GM21717 (cell line): ENCODE measurements around the gene FDXR.

Experiments
- ATAC-seq: cut with Tn5 transposase; IDR thresholded peaks from one replicate; pipeline ENCODE4 v1.9.1; 2021; ENCODE audit warnings: mild to moderate bottlenecking, moderate library complexity; ENCODE audit not compliant: unreplicated experiment

Gene FDXR

DNA sequence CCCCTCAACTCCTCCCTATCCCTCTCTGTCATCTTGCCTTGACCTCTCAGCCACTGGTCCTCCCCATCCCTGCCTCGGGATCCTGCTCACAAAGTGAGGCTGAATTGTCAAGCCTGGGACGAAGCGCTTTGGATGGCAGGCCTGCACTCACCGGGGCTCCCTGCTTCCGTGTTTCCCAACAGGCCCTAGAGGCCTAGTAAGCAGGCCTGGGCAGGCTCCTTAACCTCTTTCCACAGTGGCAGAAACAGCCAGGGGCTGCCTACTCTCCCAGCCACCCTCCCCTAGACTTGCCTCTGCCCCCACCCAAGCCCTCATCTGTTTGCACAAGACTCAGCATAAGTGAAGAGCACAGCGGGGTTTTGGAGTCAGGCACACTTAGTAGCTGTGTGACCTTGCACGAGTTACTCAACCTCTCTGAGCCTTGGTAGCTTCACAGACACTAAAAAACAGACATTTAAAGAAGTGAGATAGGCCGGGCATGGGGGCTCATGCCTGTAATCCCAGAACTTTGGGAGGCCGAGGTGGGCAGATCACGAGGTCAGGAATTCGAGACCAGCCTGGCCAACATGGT is 25.7 kb upstream of the FDXR start:
- ATAC-seq = no peak

DNA sequence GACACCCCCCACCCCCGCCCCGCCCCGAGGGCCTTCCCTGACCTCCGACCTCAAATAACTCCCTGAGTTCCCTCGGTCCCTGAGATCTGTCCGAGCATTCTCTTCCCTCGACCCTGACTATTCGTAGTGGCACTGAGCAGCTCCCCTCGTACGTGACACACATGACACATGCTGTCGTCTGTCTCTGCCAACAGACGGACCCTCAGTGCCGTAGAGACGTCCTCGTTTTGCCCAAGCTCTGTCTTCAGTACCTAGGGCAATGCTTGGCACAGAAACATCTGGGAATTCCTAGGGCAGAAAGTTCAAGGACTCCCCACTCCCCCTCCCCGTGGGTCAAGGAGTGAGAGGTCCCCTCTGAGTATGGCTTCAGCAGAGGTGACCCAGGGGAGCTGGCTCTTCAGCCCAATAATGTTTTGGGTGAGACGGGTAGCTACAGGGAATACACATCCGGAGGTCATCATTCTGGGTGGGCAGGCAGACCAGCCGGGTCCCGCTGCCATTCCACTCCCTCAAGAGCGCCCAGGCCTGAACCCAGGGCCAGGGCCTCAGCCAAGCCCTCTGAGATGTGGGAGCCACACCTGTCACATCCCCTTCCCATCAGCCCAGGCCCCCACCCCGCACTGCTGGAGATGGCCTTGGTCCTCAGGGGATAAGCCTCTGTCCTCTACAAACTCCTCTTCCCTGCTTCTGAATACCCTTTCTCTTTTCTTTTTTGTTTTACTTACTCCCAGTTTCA is 21.3 kb upstream of the FDXR start:
- no peak for ATAC-seq

DNA sequence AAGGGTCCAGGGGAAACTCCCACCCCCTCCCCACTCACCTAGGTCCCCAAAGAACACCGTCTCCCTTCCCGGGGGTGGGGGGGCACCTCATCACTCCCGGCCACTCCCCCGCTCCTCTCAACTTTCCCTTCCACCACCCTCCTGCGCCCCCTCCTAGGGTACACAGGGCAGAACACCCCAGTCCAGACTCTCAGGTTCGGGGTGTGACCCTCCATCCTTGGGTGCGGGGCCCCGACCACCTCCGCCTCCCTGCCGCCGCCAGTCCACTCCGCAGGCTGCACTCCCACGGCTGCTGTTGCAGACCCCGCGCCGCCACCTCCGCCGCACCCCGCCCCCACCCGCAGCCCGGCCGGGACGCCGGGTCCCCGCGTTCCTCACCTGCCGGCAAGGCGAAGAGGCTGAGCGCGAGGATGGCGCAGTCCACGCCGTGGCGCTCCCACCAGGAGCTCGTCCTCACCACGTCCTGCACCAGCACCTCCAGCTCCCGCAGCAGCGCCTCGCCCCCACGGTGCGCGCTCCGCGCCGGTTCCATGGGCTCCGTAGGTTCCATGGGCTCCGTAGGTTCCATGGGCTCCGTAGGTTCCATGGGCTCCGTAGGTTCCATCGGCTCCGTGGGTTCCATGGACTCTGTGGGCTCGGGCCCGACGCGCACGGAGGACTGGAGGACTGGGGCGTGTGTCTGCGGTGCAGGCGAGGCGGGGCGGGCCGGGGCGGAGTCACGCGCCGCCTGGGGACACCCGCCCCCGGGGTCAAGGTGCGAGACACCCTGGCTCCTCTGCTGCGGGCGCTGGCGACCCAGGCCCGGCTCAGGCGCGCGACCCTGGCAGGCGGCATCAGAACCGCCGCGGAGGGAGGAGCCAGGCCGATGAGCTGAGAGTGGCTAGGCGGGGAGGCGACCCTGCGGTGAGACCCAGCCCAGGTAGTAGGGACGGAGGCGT is 20.4 kb upstream of the FDXR start, which contains the start of gene FADS6:
FADS6 (minus strand) TSS at position 660 of the 938 bp plus-strand sequence; CDS start at position 622, 38 bp downstream.
- no peak for ATAC-seq

DNA sequence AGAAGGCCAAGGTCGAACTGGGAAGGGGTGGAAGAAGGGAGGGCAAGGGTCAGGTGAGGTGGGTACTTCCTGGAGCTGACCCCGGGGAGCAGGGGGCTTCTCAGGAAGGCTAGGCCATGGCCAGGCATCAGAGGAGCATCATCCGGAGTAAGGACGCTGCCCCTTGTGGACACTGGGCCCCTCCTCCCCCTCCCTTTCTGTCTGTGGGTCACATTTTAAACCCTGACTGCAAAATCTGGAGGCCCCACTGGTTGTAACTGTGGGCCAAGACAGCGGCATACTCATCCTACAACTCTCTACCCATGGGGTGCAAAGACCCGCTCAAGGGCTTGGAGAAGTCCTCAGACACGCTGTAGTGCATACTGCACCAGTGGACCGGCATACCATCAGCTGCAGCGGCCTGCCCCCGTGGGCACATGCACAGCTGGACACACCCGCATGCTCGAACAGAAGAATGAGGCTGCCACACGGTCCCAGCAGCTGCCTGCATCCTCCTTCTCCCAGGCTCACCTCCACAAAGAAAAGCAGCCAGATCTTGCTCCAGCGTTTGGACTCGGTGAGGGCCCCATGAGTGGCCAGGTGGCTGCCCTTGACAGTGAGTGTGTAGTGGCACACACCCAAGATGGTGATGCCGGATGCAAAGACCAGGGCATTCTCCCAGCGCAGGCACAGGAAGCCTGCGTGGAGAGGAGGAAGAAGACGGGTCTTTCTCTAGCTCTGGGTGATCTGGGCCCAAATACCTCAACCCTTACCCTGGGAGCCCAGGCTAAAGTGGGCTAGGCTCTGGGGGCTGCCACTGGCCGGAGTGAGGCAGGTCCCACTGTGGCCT is 19.4 kb upstream of the FDXR start:
- ATAC-seq = no peak

DNA sequence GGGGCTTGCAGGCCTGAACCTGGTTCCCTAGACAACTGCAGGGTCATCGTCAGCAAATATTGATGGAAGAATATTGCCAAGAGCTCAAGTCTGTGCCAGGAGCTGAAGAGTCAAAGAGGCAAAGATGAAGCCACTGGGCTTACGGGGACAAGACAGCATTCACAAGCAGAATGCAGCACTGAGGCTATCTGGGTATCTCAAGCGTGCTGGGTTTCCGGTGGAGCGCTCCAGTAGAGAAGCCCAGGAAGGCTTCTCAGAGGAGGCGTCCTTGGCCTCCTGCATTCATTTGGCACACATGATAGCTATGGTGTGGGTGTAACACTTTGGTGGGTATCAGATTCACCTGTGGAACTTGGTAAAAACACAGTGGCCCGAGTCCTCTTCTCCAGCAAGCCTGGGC is 17.8 kb upstream of the FDXR start:
- no peak for ATAC-seq

DNA sequence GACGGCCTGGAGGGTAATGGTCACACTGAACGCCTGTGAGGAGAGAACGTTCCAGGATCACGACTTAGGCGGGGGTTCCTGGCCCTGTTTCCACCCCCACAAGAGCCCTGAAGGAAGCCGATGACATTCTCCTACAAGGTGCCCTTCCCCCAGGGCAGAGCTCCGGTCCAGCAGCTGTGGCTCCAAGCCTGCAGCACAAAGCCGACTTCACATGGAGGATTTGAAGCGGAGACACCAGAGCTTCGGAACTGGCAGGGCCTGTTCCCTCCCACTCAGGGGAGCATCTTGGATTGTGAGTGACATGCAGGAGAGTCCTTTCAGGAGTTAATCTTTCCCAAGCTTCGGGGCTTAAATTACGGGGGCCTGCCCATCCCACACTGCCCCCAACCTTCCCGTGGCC is 15.7 kb upstream of the FDXR start:
- no peak for ATAC-seq

DNA sequence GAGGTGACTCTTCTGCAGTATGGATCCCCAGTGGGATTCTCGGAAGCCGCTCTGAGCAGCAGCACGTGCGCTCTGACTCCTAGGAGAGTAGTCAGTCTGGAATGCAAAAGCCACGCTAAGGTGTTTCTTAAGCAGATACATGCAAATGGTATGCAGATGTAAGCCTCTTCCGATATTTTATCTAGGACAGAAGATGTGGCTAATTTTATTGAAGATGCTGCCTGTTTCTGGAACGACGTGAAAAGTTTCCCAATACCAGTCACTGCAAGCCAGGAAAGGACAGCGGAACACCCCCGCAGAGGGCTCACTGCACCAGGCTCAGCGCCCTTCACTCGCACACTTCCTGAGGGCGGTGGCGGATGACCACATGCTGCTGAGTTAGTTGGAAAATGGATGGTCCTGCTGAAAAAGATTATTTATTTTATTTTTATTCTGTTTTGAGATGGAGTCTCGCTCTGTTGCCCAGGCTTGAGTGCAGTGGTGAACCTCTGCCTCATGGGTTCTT is 10.5 kb upstream of the FDXR start:
- no peak for ATAC-seq

DNA sequence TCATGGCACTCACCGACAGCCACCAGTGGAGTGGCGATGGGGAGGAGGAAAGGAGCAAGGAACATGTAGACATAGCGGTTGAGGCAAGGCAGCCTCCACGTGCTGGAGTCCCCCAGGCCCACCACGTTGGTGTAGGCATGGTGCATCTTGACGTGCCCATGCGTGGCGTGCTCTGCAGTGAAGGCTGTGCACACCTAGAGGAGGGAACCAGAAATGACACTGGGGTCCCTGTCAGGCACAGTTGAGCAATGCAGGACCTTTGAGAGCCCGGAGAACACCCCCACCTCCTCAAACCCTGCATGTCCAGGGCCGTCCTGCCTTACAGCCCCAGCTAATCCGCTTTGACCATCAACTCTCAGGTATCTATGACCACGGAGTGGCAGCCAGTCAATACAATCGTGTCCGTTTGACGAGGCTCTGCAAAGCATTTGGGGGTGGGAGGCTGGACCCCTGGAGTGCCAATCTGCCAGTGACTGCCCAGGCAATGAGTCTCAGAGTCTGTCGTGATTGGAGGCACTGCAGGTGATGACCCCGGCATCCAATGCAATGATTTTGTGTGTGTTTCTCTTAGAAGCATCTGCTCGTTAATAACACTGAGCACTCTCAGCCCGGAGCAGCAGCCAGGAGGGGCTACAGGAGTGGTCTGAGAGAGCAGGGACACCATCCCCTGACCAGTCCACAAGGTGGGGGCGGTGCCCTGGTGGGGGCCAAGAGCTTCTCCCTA is 9.9 kb upstream of the FDXR start:
- no peak for ATAC-seq

DNA sequence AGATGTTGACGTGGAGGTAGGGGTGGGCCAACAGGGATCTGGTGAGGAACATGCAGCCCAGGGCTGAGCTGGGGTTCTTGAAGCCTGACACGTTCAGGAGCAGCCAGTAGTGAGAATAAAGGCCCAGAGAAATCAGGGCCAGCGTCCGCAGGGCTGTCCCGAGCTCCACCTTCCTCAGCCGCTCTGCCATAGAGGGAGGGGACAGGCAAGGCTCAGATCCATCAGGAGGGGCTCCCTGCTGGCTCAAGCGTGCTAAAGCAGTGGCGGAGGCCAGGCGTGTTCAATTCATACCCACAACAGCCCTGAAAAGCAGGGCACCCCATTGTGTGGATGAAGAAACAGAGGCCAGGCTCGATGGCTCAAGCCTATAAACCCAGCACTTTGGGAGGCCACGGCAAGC is 8.3 kb upstream of the FDXR start:
- no peak for ATAC-seq

DNA sequence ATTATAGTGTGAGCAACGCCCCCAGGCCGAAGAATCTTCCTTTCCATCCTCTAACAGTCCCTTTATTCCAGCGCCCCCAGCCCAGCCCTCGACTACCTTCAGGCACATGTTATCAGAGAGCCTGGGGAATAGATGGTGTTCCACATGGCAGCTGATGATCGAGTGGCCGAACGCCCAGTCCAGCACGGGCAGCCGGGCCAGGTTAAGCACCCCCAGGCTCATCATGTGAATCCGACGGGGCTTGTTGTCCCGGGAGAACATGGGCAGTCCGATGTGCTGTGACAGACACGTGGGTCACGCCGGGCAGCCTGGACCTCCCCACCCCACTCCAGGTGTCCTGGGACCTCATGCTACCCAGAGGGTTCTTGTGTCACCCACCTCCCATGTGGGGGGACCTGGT is 6.5 kb upstream of the FDXR start:
- ATAC-seq = no peak

DNA sequence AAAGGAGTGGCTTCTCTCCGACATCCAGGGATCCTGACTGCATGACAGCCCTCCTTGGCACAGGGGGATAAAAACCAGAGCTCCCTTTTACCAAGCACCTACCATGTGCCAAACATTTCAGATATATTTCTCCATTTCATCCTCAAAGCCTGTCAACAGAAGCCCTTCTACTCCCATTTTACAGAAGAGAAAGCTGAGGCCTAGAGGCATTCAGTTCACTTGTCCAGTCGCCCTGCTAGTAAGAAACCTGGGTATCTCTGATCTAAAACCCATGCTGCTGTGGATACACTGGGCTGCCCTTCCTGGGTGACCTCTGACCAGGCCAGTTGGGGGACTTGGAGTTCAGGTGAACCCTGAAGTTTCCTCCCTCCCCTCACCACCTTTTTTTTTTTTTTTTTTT is 5.9 kb upstream of the FDXR start:
- no peak for ATAC-seq

DNA sequence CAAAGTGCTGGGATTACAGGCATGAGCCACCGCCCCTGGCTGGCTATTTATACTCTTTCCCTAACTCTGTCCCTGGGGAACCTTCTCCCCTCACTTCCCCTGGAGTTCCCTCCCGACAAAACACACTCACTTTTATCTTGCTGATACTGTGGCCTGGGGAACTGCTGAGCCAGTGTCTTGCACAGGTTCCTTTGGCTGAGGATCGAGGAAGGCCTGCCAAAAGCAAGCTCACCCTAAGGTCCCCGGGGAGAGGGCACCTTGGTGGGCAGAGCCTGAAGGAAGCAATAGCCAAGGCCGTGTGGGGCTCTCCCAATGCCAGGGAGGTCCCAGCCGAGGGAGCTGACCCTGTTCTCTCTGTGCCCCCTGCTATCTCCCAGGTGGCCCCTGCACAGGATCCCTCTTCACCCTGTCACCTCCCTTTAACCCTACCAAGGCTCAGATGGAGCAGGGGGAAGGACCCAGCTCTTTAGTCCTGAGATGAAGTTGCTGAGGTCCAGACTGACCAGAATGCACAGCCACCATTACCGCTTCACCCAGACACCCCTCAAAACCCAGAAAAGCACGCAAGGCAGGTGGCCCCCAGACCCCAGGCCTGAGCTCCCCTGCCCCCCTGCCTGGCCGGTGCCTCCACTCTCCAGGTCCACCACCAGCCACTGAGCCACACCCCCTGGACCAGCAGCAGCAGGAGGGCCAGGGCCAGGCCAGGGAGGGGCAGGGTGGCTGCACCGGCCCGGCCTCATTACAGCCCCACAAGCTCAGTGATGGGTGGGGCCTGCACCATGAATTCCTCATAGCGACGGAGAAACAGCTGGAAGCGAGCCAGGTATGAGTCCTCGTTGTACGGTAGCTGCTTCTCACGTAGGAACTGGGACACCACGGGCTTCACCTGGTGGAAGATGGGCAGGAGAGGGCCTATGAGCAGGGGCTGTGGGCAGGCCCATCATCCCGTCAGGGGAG is 5.1 kb upstream of the FDXR start:
- ATAC-seq = no peak

DNA sequence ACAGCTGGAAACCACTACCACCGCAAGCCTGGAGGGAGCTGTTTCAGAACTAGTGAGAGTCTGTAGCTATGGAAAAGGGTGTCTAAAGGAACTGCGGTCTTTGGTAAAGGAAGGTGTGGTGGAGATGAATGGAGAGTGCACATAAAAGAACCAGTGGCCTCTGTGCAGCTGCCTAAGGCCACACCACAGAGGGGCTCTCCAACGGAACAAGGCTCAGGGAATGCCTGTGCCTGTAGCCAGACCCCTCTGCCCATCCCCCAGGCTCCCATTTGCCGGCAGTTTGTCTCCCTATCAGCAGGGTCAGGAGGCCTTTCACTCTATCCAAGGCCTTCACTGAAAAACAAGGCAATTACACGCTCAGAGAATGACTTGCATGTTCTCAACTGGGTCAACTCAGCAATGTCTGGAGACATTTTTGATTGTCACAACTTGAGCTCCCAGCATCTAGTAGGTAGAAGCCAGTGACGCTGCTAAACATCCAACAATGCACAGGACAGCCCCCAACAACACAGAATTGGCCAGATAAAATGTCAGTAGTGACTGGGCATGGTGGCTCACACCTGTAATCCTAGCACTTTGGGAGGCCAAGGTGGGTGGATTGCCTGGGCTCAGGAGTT is 3.3 kb upstream of the FDXR start:
- ATAC-seq = no peak

DNA sequence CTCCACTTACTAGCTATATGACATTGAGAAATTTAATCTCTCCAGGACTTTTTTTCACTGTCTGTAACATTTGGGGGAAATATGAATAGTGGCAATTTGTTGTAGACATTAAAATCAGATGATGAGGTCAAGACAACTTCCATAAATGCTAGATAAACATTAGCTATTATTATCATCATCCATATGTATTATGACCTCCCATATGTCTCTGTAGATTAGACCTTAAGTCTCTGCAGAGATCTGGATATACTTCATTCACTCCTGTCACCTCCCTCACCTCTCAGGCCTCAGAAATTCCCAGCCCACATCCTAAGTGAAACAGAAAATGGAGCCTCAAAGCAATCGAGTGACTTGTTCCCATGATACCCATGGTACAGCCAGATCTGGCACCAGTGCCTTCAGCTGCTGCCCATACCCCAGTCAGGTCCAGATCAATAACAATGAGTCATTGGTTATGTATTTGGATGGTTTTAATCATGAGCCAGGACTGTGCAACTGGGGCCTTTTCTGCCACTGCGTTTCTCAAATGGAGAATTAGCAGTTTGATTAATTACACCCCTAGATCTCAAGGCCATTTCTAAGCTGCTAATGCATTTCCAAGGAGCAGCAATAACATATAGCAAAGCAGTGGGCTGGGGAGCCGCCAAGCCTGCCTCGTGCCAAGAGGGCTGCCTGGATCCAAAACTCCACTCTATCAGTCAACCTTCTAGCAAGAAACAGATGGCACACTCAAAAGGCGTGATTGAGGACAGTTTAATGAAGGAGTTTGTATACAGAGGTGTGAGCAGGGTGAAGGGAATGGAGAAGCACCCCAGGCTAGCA is 2.6 kb upstream of the FDXR start:
- no peak for ATAC-seq

DNA sequence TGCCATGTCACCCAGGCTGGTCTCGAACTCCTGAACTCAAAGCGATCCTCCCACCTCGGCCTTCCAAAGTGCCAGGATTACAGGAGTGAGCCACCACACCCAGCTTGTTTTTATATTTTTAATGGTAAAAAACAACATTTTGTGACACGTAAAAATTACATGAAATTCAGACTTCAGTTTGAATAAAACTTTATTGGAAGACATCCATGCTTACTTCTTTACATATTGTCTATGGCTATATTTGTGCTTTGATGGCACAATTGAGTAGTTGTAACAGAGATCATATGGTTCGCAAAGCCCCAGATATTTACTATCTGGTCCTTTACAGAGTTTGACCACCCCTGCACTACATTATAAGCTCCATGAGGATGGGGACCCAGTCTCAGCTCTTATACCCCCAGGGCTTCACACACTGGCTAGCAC is 1.8 kb upstream of the FDXR start:
- ATAC-seq = no peak

DNA sequence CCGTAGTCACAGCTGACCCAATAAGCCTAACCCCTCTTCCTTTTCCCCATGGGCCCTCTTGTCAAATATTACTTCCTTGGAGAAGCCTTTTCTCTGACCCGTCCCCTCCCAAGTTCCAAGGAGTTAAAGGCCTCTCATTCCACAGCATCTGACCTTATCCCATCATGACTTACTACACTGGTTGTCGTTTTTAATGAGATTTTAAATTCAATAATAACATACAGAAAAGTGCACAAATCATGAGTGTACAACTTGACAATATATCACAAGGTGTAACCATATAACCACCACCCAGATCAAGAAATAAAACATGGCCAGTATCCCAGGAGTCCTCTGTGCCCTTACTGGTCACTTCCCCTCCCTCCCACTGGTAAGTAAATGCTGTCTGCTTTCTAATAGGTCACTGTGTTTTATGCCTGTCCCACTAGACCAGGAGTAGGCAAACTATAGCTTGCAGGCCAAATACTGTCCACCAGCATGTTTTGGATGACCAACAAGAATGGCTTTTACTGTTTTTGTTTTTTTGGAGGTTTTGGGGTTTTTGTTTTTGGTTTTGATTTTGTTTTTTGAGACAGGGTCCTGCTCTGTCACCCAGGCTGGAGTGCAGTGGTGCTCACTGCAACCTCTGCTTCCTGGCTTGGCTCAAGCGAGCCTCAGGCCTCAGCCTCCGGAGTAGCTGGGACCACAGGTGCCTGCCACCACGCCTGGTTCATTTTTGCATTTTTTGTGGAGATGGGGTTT is 1.2 kb upstream of the FDXR start:
- ATAC-seq = no peak
